Eye (tissue), 1 donor: ENCODE results near the gene UNC5B.

ENCODE experiments used
- DNase-seq: peaks from one replicate; pipeline ENCODE4 v3.0.0-alpha.2; 2015

Gene UNC5B

GRCh38 chr10:71239946-71240795, 27.8 kb downstream of the UNC5B start:
- DNase-seq: peak; percentile 72

GRCh38 chr10:71241114-71241829, 28.9 kb downstream of the UNC5B start:
- no peak for DNase-seq

GRCh38 chr10:71241830-71242621, 29.7 kb downstream of the UNC5B start:
- no peak for DNase-seq

- DNase-seq: no peak
These were observed 30.2 kb downstream of the UNC5B start for GRCh38 chr10:71242622-71243009.

GRCh38 chr10:71243756-71244395, 31.5 kb downstream of the UNC5B start:
- DNase-seq: no peak

GRCh38 chr10:71244431-71245419, 32.4 kb downstream of the UNC5B start:
- peak; percentile 88 for DNase-seq

- no peak for DNase-seq
These were observed 33.3 kb downstream of the UNC5B start for GRCh38 chr10:71245420-71246325.

- DNase-seq: no peak
These were observed 34.4 kb downstream of the UNC5B start for GRCh38 chr10:71246591-71247413.

- DNase-seq: no peak
These were observed 35.0 kb downstream of the UNC5B start for GRCh38 chr10:71247414-71247705.

- no peak for DNase-seq
These were observed 35.4 kb downstream of the UNC5B start for GRCh38 chr10:71247804-71248203.

GRCh38 chr10:71248210-71248609, 35.8 kb downstream of the UNC5B start:
- DNase-seq: no peak

- no peak for DNase-seq
These were observed 37.6 kb downstream of the UNC5B start for GRCh38 chr10:71249996-71250395.

GRCh38 chr10:71250405-71250804, 38.0 kb downstream of the UNC5B start:
- DNase-seq: no peak

- DNase-seq: no peak
These were observed 38.5 kb downstream of the UNC5B start for GRCh38 chr10:71250842-71251241.

- no peak for DNase-seq
These were observed 38.9 kb downstream of the UNC5B start for GRCh38 chr10:71251319-71251718.

- no peak for DNase-seq
These were observed 39.9 kb downstream of the UNC5B start for GRCh38 chr10:71252220-71252619.

GRCh38 chr10:71253981-71254818, 41.8 kb downstream of the UNC5B start:
- DNase-seq: no peak

- DNase-seq: no peak
These were observed 42.6 kb downstream of the UNC5B start for GRCh38 chr10:71254834-71255549.
